Umbilical cord (tissue), 2 donors: Measurements from ENCODE around the gene USH1G. TPM values are rescaled to one million over a fixed set of nuclear protein-coding genes. Genes with fewer than 3 reads are reported as not detected.

ENCODE experiments used
- DNase-seq: peaks from one replicate; pipeline ENCODE4 v3.0.0-alpha.2; 2015; ENCODE audit warnings: low spot score
- total RNA-seq: library from RNA; depleted of rRNA; stranded (reverse); fragments of >200 nt; gene quantifications from one replicate; pipeline ENCODE4 v1.2.3, GENCODE V29; 2014; ENCODE audit warnings: low replicate concordance; ENCODE audit not compliant: insufficient read depth

USH1G gene
- total RNA-seq, 1 donor from 2014 or later: 2.9 TPM

- no peak for DNase-seq
These were observed 31.1 kb upstream of the USH1G start for GRCh38 chr17:74954115-74954514.

GRCh38 chr17:74953134-74953687 lies 30.2 kb upstream of the USH1G start:
- no peak for DNase-seq

GRCh38 chr17:74952431-74953133 lies 29.5 kb upstream of the USH1G start:
- DNase-seq: no peak

GRCh38 chr17:74951680-74952421 lies 28.8 kb upstream of the USH1G start:
- DNase-seq: no peak

- no peak for DNase-seq
These were observed 28.0 kb upstream of the USH1G start for GRCh38 chr17:74951065-74951464.

- DNase-seq: no peak
These were observed 27.2 kb upstream of the USH1G start for GRCh38 chr17:74950207-74950606.

GRCh38 chr17:74949455-74950115 lies 26.5 kb upstream of the USH1G start:
- DNase-seq: no peak

GRCh38 chr17:74947041-74947754 lies 24.1 kb upstream of the USH1G start:
- no peak for DNase-seq

- no peak for DNase-seq
These were observed 23.6 kb upstream of the USH1G start for GRCh38 chr17:74946641-74947040.

- DNase-seq: no peak
These were observed 22.5 kb upstream of the USH1G start for GRCh38 chr17:74945543-74945942.

GRCh38 chr17:74943808-74944522 lies 20.9 kb upstream of the USH1G start:
- no peak for DNase-seq

- no peak for DNase-seq
These were observed 18.2 kb upstream of the USH1G start for GRCh38 chr17:74941128-74941725.

GRCh38 chr17:74939534-74939933 lies 16.5 kb upstream of the USH1G start:
- DNase-seq: no peak

- no peak for DNase-seq
These were observed 15.3 kb upstream of the USH1G start for GRCh38 chr17:74938194-74938950.

GRCh38 chr17:74937064-74938051 lies 14.3 kb upstream of the USH1G start:
- DNase-seq: no peak

GRCh38 chr17:74936470-74936799 lies 13.4 kb upstream of the USH1G start:
- DNase-seq: no peak

- DNase-seq: no peak
These were observed 12.8 kb upstream of the USH1G start, which contains the start of gene OTOP3 for GRCh38 chr17:74935585-74936469. Gene OTOP3, plus strand, starts transcription at chr17:74935898. Its CDS starts 24 bp downstream, at chr17:74935922.

- DNase-seq: no peak
These were observed 12.0 kb upstream of the USH1G start for GRCh38 chr17:74935048-74935447.
